Measurements from ENCODE around the gene RHNO1. TPM values are rescaled to one million over a fixed set of nuclear protein-coding genes. Genes with fewer than 3 reads are reported as not detected.
A peak's percentile ranks its signal among the peaks of the same experiment; 100 is the strongest.

The RHNO1 gene
- total and polyA plus RNA-seq, 2 of the 13 experiments (the other 11 are each of a cell fraction or from before 2014, with no cell fraction given) = 27.2 to 49.6 TPM

- TF ChIP-seq ZNF317 (CRISPR knock-in tag; IDR thresholded peaks at IDR 0.05) = no peak
- TF ChIP-seq ARID5B (CRISPR knock-in tag; IDR thresholded peaks at IDR 0.05) = peak; percentile 47; the same call in 1 of the 2 replicates
- no peak for TF ChIP-seq HOXA3 (CRISPR knock-in tag; IDR thresholded peaks at IDR 0.05)
- no peak for TF ChIP-seq YEATS2 (CRISPR knock-in tag; IDR thresholded peaks at IDR 0.05; ENCODE audit: borderline replicate concordance)
- no peak for TF ChIP-seq MED1 (CRISPR knock-in tag; IDR thresholded peaks at IDR 0.05)
- no peak for TF ChIP-seq ZNF777 (CRISPR knock-in tag; IDR thresholded peaks at IDR 0.05)
- TF ChIP-seq ATF1 (CRISPR knock-in tag; IDR thresholded peaks at IDR 0.05) = no peak
- no peak for TF ChIP-seq TEAD2 (CRISPR knock-in tag; IDR thresholded peaks at IDR 0.05)
- no peak for TF ChIP-seq ETV5 (CRISPR knock-in tag; IDR thresholded peaks at IDR 0.05; ENCODE audit: borderline replicate concordance)
- no peak for TF ChIP-seq MEF2D (CRISPR knock-in tag; IDR thresholded peaks at IDR 0.05)
- no peak for TF ChIP-seq FOXP1 (IDR thresholded peaks at IDR 0.05)
- TF ChIP-seq FOXP1 (CRISPR knock-in tag; IDR thresholded peaks at IDR 0.05) = no peak
- no peak for TF ChIP-seq XBP1 (CRISPR knock-in tag; IDR thresholded peaks at IDR 0.05)
- no peak for TF ChIP-seq ZNF136 (CRISPR knock-in tag; IDR thresholded peaks at IDR 0.05; ENCODE audit: low read depth)
- no peak for TF ChIP-seq AKAP8 (CRISPR knock-in tag; IDR thresholded peaks at IDR 0.05)
- TF ChIP-seq ZNF569 (CRISPR knock-in tag; IDR thresholded peaks at IDR 0.05; ENCODE audit: borderline replicate concordance) = no peak
- no peak for TF ChIP-seq ZBTB43 (CRISPR knock-in tag; conservative IDR thresholded peaks at IDR 0.05)
- no peak for TF ChIP-seq ZNF205 (CRISPR knock-in tag; IDR thresholded peaks at IDR 0.05)
- 0 out of 2 replicates have a peak, but pooled peaks have one; percentile 32 for TF ChIP-seq GATAD2A (CRISPR knock-in tag; IDR thresholded peaks at IDR 0.05)
- TF ChIP-seq ZNF329 (CRISPR knock-in tag; IDR thresholded peaks at IDR 0.05; ENCODE audit: low read depth) = no peak
- TF ChIP-seq KDM5B (CRISPR knock-in tag; IDR thresholded peaks at IDR 0.05; ENCODE audit: borderline replicate concordance) = no peak
- TF ChIP-seq PHF5A (CRISPR knock-in tag; IDR thresholded peaks at IDR 0.05; ENCODE audit: low read depth, unreplicated experiment) = no peak
- TF ChIP-seq KAT8 (CRISPR knock-in tag; IDR thresholded peaks at IDR 0.05) = no peak
- no peak for TF ChIP-seq ZNF362 (CRISPR knock-in tag; IDR thresholded peaks at IDR 0.05; ENCODE audit: borderline replicate concordance)
- peak; percentile 70 for TF ChIP-seq NR2F6 (IDR thresholded peaks at IDR 0.05)
- peak; percentile 63 for TF ChIP-seq NR2F6 (CRISPR knock-in tag; IDR thresholded peaks at IDR 0.05)
- TF ChIP-seq RARA (CRISPR knock-in tag; IDR thresholded peaks at IDR 0.05) = peak; percentile 82
- TF ChIP-seq PPARG (CRISPR knock-in tag; conservative IDR thresholded peaks at IDR 0.05) = no peak
- TF ChIP-seq CAMTA2 (CRISPR knock-in tag; IDR thresholded peaks at IDR 0.05; ENCODE audit: borderline replicate concordance) = no peak
These were observed 9.9 kb downstream of the RHNO1 start (continued) for GRCh38 chr12:2886768-2887450.
